PC-3 (cell line): ENCODE measurements around the gene MRPL21.

Experiments used
- CTCF ChIP-seq: fragments of 300-600 bp; sonication (generic); conservative IDR thresholded peaks from 2 replicates; pipeline ENCODE4 v1.5.1; 2017; ENCODE audit warnings: antibody characterized with exemption, low read depth, mild to moderate bottlenecking, low read length
- EZH2 ChIP-seq: fragments of 300-600 bp; sonication (generic); IDR thresholded peaks from one replicate; pipeline ENCODE4 v1.6.1; 2017; ENCODE audit warnings: antibody characterized with exemption, mild to moderate bottlenecking, low read length; ENCODE audit not compliant: unreplicated experiment
- EZH2phosphoT487 ChIP-seq: fragments of 300-600 bp; sonication (generic); IDR thresholded peaks from 2 replicates; pipeline ENCODE4 v1.6.1; 2018; ENCODE audit warnings: mild to moderate bottlenecking, antibody characterized with exemption, low read length, borderline replicate concordance

- TF ChIP-seq CTCF (no peak), EZH2 (no peak), EZH2phosphoT487 (no peak)
Observed at GRCh38 chr11:68844376-68844775, 59.3 kb downstream of the MRPL21 start.
